Astrocyte (in vitro differentiated cells and primary cell): Measurements from ENCODE around the gene ITPR2.

Source experiments
- CTCF ChIP-seq: IDR thresholded peaks from 2 replicates; pipeline ENCODE4 v1.5.1; 2011; ENCODE audit warnings: low read depth, mild to moderate bottlenecking, inconsistent platforms, low read length, moderate library complexity; ENCODE audit not compliant: insufficient read depth
- EZH2 ChIP-seq: IDR thresholded peaks from 2 replicates; pipeline ENCODE4 v1.6.1; 2012; ENCODE audit warnings: mild to moderate bottlenecking, low read length, inconsistent platforms; ENCODE audit not compliant: insufficient read depth

DNA sequence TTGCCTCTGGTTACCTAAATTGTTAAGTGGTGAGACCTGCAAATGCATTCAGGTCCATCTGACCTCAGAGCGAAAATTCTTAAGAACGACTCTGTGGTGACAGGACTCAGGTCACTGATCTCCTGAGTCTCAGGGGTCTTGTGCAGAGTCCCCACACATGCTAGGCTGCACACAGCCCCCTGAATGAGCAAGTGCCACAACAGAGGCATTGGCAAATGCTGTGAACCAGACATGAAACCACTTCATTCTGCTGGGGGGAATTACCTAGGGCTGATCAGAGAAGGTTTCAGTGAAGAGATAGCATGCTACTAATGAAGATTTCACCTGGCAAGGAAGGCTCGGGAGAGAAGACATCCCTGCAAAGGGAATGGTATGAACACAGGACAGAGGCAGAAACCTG lies 281.6 kb downstream of the ITPR2 start:
- TF ChIP-seq CTCF (no peak), EZH2 (no peak)
